NCI-H1436 (cell line): ENCODE results near the gene CFLAR.
"Not testable (repeated sequence)": the region's sequence is repeated elsewhere in the genome, so short reads cannot be mapped to it uniquely, and the experiment has no call there.

Experiments
- DNase-seq: peaks from one replicate; lab custom pipeline; 2025; lab: John Stamatoyannopoulos, UW

Gene CFLAR

GRCh38 chr2:201149064-201149820 is 33.3 kb downstream of the CFLAR start:
- no peak for DNase-seq

GRCh38 chr2:201149821-201150165 is 33.8 kb downstream of the CFLAR start:
- not testable (repeated sequence) for DNase-seq

- no peak for DNase-seq
Measured at GRCh38 chr2:201150454-201151020, 34.6 kb downstream of the CFLAR start.

GRCh38 chr2:201151127-201151981 is 35.4 kb downstream of the CFLAR start:
- DNase-seq, result no peak

GRCh38 chr2:201152517-201152916 is 36.6 kb downstream of the CFLAR start:
- no peak for DNase-seq

- no peak for DNase-seq
Measured at GRCh38 chr2:201152999-201153815, 37.2 kb downstream of the CFLAR start.

GRCh38 chr2:201154615-201155399 is 38.8 kb downstream of the CFLAR start:
- DNase-seq, result no peak

- DNase-seq, result no peak
Measured at GRCh38 chr2:201156036-201156435, 40.1 kb downstream of the CFLAR start.

GRCh38 chr2:201156640-201157039 is 40.7 kb downstream of the CFLAR start:
- no peak for DNase-seq

- no peak for DNase-seq
Measured at GRCh38 chr2:201157694-201158093, 41.7 kb downstream of the CFLAR start.

- DNase-seq, result peak; percentile 46
Measured at GRCh38 chr2:201158111-201158929, 42.4 kb downstream of the CFLAR start.

GRCh38 chr2:201164166-201164565 is 48.2 kb downstream of the CFLAR start:
- DNase-seq, result no peak

GRCh38 chr2:201167546-201167945 is 51.6 kb downstream of the CFLAR start:
- no peak for DNase-seq

GRCh38 chr2:201168496-201168895 is 52.5 kb downstream of the CFLAR start:
- DNase-seq, result not testable (repeated sequence)

GRCh38 chr2:201171259-201171814 is 55.4 kb downstream of the CFLAR start:
- no peak for DNase-seq

GRCh38 chr2:201172279-201172678 is 56.3 kb downstream of the CFLAR start:
- DNase-seq, result no peak

- DNase-seq, result no peak
Measured at GRCh38 chr2:201174687-201175086, 58.7 kb downstream of the CFLAR start.

- no peak for DNase-seq
Measured at GRCh38 chr2:201176081-201176481, 60.1 kb downstream of the CFLAR start.

GRCh38 chr2:201180010-201180409 is 64.0 kb downstream of the CFLAR start:
- no peak for DNase-seq
